GM12872 (cell line): ENCODE results near the gene FMNL1.

Source experiments
- TF ChIP-seq, protein P1 (sequence below): IDR thresholded peaks from 3 replicates; pipeline ENCODE4 v1.5.1; 2011; ENCODE audit warnings: low read depth, mild to moderate bottlenecking, low read length, moderate library complexity; ENCODE audit not compliant: insufficient read depth

Gene FMNL1

DNA sequence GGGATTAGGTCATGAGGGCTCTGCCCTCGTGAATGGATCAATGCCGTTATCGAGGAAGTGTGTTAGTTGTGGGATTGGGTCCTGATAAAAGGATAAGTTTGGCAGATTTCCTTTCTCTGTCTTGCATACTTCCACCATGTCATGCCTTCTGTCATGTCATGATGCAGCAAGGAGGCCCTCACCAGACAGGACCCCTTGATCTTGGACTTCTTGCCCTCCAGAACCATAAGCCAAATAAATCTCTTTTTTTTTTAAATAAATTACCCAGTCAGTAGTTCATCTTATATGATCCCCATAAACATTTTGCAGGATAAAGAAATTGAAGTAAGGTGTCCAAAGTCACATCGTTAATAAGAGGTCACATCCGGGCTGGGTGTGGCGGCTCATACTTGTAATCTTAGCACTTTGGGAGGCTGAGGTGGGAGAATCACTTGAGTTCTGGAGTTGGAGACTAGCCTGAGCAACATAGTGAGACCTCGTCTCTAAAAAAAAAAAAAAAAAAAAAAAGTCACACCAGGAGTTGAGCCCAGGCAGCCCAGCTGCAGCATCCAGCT, 34.8 kb upstream of the FMNL1 start:
- TF ChIP-seq, protein P1, sequence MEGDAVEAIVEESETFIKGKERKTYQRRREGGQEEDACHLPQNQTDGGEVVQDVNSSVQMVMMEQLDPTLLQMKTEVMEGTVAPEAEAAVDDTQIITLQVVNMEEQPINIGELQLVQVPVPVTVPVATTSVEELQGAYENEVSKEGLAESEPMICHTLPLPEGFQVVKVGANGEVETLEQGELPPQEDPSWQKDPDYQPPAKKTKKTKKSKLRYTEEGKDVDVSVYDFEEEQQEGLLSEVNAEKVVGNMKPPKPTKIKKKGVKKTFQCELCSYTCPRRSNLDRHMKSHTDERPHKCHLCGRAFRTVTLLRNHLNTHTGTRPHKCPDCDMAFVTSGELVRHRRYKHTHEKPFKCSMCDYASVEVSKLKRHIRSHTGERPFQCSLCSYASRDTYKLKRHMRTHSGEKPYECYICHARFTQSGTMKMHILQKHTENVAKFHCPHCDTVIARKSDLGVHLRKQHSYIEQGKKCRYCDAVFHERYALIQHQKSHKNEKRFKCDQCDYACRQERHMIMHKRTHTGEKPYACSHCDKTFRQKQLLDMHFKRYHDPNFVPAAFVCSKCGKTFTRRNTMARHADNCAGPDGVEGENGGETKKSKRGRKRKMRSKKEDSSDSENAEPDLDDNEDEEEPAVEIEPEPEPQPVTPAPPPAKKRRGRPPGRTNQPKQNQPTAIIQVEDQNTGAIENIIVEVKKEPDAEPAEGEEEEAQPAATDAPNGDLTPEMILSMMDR: no peak

DNA sequence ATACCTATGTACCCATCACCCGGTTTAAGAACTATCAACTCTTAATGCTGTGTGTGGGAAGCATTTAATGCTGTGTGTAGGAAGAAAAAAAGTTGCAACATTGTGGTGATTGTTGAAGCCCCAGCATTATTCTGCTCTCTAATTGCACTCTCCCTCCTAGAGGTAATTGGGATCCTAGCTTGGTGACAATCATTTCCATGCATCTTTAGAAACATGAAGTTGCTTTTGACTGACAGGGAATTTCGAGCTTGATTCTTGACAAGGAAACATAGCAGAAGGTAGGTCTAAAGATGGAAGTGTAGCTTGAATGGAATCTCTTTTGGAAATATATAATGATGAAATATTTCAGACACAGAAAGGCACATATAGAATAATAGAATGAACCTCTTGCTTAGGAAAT, 32.7 kb upstream of the FMNL1 start:
- TF ChIP-seq, protein P1: no peak

DNA sequence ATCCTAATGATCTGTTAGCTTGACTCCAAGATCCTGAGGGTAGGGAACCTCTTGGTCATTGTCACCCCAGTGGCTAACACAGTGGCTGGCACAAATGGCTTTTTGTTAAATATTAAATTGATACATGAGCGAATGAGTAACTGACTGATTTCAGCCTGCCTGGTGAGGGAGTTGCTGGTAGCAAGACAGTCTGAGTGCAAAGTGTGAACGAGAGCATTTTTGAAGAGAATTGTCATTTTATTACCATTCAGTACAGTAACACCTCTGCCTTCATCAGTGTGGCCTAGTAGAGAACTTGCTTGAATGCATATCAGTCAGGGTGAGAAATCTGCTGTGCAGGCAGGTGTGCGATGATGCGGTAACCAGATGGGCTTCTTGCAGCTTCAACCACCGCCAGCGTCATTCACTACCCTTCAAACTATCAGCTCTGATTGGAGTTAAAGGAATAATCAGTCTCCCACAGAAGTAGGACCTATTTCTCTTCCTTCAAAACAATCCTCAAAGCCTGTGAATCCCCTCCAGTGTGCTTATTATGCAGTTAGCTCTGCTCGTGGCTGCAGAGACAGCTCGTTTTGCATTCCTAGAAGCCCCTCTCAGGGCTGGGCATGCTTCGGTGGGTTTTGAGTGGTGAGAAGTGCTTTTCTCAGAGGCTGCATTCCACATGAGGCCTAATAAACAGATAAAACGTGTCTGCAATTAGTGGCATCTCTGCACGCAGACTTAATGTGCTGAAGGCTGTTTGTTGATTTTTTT, 31.0 kb upstream of the FMNL1 start:
- TF ChIP-seq, protein P1: no peak

DNA sequence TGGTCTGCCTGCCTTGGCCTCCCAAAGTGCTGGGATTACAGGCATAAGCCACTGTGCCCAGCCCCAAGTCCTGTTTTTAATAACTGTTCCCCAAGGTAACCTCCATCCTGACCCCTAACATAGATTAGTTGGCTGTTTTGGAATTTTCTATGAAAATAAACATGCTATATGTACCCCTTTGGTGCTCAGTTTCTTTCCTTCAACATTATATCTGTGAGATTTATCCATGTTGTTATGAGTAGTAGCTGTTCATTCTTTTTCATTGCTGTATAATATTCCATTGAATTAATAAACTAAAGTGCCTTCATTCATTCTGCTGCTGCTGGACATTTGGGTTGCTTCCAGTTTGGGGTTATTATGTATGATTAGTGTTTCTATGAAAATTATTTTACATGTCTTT, 26.3 kb upstream of the FMNL1 start:
- TF ChIP-seq, protein P1: no peak

DNA sequence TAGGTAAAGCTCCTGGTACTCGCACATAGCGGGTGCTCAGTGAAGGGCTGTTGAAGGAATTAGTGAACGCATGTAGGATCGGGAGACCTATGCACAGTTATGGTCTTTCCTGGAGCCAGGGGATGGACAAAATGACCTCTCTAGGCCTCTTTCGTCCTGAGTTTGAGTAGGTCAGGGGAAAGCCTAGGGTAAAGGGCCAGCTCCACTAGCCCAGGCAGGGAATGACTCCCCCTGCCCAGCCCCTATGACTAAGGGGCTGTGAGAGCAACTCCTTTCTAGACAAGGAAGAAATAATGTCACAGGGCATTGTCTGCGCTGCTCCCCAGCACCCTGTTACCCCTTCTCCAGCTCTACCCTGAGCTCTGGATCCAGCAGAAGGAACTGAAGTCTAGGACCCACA, 24.6 kb upstream of the FMNL1 start:
- TF ChIP-seq, protein P1: no peak

DNA sequence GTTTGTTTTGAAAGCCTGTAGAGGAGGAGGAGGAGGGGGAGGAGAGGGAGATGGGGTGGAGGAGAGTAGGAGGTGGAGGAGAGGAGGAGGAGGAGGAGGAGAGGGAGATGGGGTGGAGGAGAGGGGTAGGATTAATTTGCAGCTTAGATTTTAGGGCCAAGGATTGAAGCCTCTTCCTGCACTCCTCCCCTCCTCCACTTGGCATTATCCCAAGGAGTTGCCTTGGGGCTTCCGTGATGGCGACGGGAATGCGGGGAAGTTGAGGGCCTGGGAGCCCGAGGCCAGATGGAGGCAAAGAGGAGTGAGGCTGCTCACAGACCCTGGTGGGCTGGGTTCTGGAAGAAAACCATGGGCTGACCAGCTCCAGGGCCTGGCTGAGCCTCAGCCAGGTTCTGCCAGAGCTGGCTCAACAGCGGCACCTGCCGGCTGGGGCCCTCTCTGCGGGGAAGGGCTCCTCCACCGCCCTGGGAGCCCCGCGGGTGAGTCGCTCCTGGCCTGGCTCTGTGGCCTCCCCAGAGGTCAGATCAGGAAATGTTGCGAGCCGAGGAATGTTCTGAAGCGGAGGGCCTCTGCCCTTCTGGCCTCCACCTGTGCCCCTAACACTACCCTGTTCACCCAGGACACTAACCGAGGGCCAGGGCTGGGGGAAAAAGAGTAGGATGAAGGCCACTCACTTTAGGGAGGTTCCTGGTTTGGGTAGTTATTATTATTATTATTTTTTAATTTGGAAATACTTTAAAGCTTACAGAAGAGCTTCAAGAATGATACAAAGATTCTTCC, 23.9 kb upstream of the FMNL1 start:
- TF ChIP-seq, protein P1: peak; percentile 100

DNA sequence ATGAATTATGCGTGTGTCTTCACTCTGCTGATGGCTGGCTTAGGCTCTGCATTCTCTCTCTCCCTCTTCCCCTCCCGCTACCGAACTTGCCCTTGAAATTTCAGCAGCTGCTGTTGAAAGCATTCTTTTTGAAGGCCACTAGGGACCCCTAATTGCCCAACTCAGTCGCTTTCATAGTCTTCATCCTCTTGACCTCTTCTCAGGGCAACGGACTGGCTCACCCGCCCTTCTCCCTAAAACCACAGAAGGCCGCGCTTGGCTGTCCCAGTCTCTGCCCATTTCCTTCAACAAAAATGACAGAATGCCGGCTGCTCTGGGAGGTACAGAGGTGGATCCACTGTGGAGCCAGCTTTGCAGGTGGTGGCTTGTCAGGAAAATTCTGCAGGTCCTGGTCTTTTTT, 21.0 kb upstream of the FMNL1 start:
- TF ChIP-seq, protein P1: 0 out of 3 replicates have a peak, but pooled peaks have one; percentile 15
